Type B pancreatic cell (in vitro differentiated cells): Measurements from ENCODE around the gene EPB41L2. TPM values are rescaled to one million over a fixed set of nuclear protein-coding genes. Genes with fewer than 3 reads are reported as not detected.

Experiments used
- DNase-seq: peaks from one replicate; pipeline ENCODE4 v3.0.0; 2021; ENCODE audit warnings: mixed read lengths; ENCODE audit not compliant: unreplicated experiment; ENCODE audit errors: extremely low spot score
- H3K27ac Mint-ChIP-seq: 2 replicates; pipeline ENCODE4 v1.8.0; 2021; ENCODE audit warnings: mild to moderate bottlenecking, mixed read lengths
- H3K27me3 Mint-ChIP-seq: 2 replicates; pipeline ENCODE4 v1.8.0; 2021; ENCODE audit warnings: mixed read lengths
- H3K36me3 Mint-ChIP-seq: 2 replicates; pipeline ENCODE4 v1.8.0; 2021; ENCODE audit warnings: mixed read lengths
- H3K4me1 Mint-ChIP-seq: one replicate; pipeline ENCODE4 v1.8.0; 2021; ENCODE audit warnings: mixed read lengths; ENCODE audit not compliant: unreplicated experiment
- H3K4me3 Mint-ChIP-seq: 2 replicates; pipeline ENCODE4 v1.8.0; 2021; ENCODE audit warnings: mild to moderate bottlenecking, mixed read lengths
- H3K9me3 Mint-ChIP-seq: 2 replicates; pipeline ENCODE4 v1.8.0; 2021; ENCODE audit warnings: mixed read lengths
- CTCF ChIP-seq: fragments of 200-600 bp; sonication (generic); conservative IDR thresholded peaks from 2 replicates; pipeline ENCODE4 v1.5.0; 2021; ENCODE audit warnings: antibody characterized with exemption, mild to moderate bottlenecking
- long read RNA-seq: library from polyadenylated mRNA; unstranded; transcript quantifications from one replicate; pipeline ENCODE4 v2.0.0, GENCODE V29; 2020
- total RNA-seq: library from RNA; stranded (reverse); gene quantifications from 2 replicates; pipeline ENCODE4 v1.2.1, GENCODE V29; 2021; ENCODE audit warnings: low replicate concordance

EPB41L2 gene
- 20.5 and 74.8 TPM in 2 replicates for total RNA-seq
- long read RNA-seq, full-length matches to known transcripts, result 2 of 13 reads
- long read RNA-seq, partial matches to known transcripts, result 10 of 13 reads
- long read RNA-seq, other reads (novel, unspliced or antisense), result 1 of 13 reads

GRCh38 chr6:131063028-131063763 lies at the start of gene EPB41L2:
Gene EPB41L2 (minus strand): TSS chr6:131063245. CDS start chr6:130956485, 106,760 bp downstream.
- H3K9me3 Mint-ChIP-seq, result peaks cover 4% of the 10 kb centered on the region
- peaks cover 17% of the 10 kb centered on the region for H3K27me3 Mint-ChIP-seq
- H3K4me3 Mint-ChIP-seq, result peak within 1 kb of the TSS; percentile 87
- peak; percentile 91 for DNase-seq
- peak; percentile 70 for TF ChIP-seq CTCF
- H3K4me1 Mint-ChIP-seq, result peaks cover 32% of the 10 kb centered on the region
- H3K36me3 Mint-ChIP-seq, result no peaks in the 10 kb centered on the region
- H3K27ac Mint-ChIP-seq, result peak within 1 kb of the TSS; percentile 40

- H3K4me1 Mint-ChIP-seq, result no peaks in the 10 kb centered on the region
- peaks cover 4% of the 10 kb centered on the region for H3K9me3 Mint-ChIP-seq
- no peak overlapping the region for H3K4me3 Mint-ChIP-seq
- H3K27ac Mint-ChIP-seq, result no peak overlapping the region
- no peaks in the 10 kb centered on the region for H3K36me3 Mint-ChIP-seq
- no peak for TF ChIP-seq CTCF
- no peaks in the 10 kb centered on the region for H3K27me3 Mint-ChIP-seq
- no peak for DNase-seq
Measured at GRCh38 chr6:131112249-131112648, 49.2 kb upstream of the EPB41L2 start.

GRCh38 chr6:131107151-131107550 lies 44.1 kb upstream of the EPB41L2 start:
- no peaks in the 10 kb centered on the region for H3K36me3 Mint-ChIP-seq
- no peak for TF ChIP-seq CTCF
- H3K27ac Mint-ChIP-seq, result no peak overlapping the region
- peaks cover 4% of the 10 kb centered on the region for H3K4me1 Mint-ChIP-seq
- no peaks in the 10 kb centered on the region for H3K27me3 Mint-ChIP-seq
- H3K9me3 Mint-ChIP-seq, result no peaks in the 10 kb centered on the region
- DNase-seq, result no peak
- H3K4me3 Mint-ChIP-seq, result no peak overlapping the region

- no peak overlapping the region for H3K4me3 Mint-ChIP-seq
- H3K27ac Mint-ChIP-seq, result no peak overlapping the region
- peaks cover 4% of the 10 kb centered on the region for H3K4me1 Mint-ChIP-seq
Measured at GRCh38 chr6:131103901-131104300, 40.9 kb upstream of the EPB41L2 start.

GRCh38 chr6:131103296-131103695 lies 40.3 kb upstream of the EPB41L2 start:
- no peaks in the 10 kb centered on the region for H3K9me3 Mint-ChIP-seq
- peaks cover 4% of the 10 kb centered on the region for H3K4me1 Mint-ChIP-seq
- H3K36me3 Mint-ChIP-seq, result no peaks in the 10 kb centered on the region
- no peak for DNase-seq
- H3K27me3 Mint-ChIP-seq, result no peaks in the 10 kb centered on the region
- H3K4me3 Mint-ChIP-seq, result no peak overlapping the region
- no peak for TF ChIP-seq CTCF
- no peak overlapping the region for H3K27ac Mint-ChIP-seq

More at GRCh38 chr6:131103901-131104300, 40.9 kb upstream of the EPB41L2 start:
- H3K9me3 Mint-ChIP-seq, result no peaks in the 10 kb centered on the region
- no peaks in the 10 kb centered on the region for H3K36me3 Mint-ChIP-seq
- DNase-seq, result no peak
- no peak for TF ChIP-seq CTCF
- H3K27me3 Mint-ChIP-seq, result no peaks in the 10 kb centered on the region
